ENCODE measurements around the gene PDX1.

The PDX1 gene

DNA sequence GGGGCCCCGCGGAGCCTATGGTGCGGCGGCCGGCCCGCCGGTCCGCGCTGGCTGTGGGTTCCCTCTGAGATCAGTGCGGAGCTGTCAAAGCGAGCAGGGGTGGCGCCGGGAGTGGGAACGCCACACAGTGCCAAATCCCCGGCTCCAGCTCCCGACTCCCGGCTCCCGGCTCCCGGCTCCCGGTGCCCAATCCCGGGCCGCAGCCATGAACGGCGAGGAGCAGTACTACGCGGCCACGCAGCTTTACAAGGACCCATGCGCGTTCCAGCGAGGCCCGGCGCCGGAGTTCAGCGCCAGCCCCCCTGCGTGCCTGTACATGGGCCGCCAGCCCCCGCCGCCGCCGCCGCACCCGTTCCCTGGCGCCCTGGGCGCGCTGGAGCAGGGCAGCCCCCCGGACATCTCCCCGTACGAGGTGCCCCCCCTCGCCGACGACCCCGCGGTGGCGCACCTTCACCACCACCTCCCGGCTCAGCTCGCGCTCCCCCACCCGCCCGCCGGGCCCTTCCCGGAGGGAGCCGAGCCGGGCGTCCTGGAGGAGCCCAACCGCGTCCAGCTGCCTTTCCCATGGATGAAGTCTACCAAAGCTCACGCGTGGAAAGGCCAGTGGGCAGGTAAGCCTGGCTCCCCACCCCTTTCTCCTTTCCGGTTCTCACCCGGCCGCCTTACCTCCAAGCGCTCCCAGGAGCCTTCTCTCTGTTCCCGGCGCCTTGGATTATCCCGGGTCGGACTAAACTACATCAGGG, at the start of gene PDX1:
Gene PDX1 (plus strand): TSS at position 67 of the 743 bp plus-strand sequence. CDS start 139 bp downstream, at position 206.
- Histone ChIP-seq H3K27me3 (ENCODE audit: control insufficient read depth in 2 of 2, insufficient read depth in 2 of 2, low read length in 2 of 2) (peaks cover 79 to 85% of the 10 kb centered on the region in 2 donors), H3K27ac (ENCODE audit: low read depth in 2 of 2, low read length in 2 of 2) (no peak within 1 kb of the TSS)

DNA sequence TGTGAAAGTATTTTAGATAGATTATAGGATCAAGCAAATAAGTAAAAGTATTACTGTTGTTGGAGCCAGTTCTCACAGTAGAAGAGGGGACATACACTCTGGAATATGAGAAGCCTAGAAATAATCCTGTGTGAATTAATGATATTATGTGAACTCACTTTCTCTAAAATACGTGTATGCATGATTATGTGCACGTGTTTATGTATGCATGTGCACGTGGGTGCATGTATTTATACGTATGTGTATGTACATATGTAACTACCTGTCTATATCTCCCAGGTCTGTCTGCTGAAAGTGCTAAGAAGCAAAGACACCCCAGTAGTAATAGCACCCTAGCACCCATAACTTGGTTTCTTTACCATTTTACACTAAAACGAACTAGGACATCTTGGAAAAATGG, 41.5 kb upstream of the PDX1 start:
- Histone ChIP-seq H3K9ac (ENCODE audit: low read depth in 1 of 2, low read length in 2 of 2) (no peak overlapping the region), H3K4me1 (ENCODE audit: control insufficient read depth in 2 of 2, insufficient read depth in 2 of 2, low read length in 2 of 2) (no peaks in the 10 kb centered on the region), H3K9me3 (ENCODE audit: control insufficient read depth in 2 of 2, low read length in 2 of 2) (no peaks in the 10 kb centered on the region), H3K27ac (ENCODE audit: low read depth in 2 of 2, low read length in 2 of 2) (no peak overlapping the region), H3K4me3 (ENCODE audit: low read length in 2 of 2) (no peak overlapping the region), H3K27me3 (ENCODE audit: control insufficient read depth in 2 of 2, insufficient read depth in 2 of 2, low read length in 2 of 2) (peaks cover 27% of the 10 kb centered on the region in 2 donors), H3K36me3 (ENCODE audit: control insufficient read depth in 2 of 2, insufficient read depth in 2 of 2, low read length in 2 of 2) (no peaks in the 10 kb centered on the region)

More for the DNA sequence above, at the start of gene PDX1:
- Histone ChIP-seq H3K9ac (ENCODE audit: low read depth in 1 of 2, low read length in 2 of 2) (peak within 1 kb of the TSS in 1 of 2 donors; percentile 50), H3K9me3 (ENCODE audit: control insufficient read depth in 2 of 2, low read length in 2 of 2) (no peaks in the 10 kb centered on the region), H3K4me1 (ENCODE audit: control insufficient read depth in 2 of 2, insufficient read depth in 2 of 2, low read length in 2 of 2) (peaks cover 20 to 25% of the 10 kb centered on the region in 2 donors), H3K36me3 (ENCODE audit: control insufficient read depth in 2 of 2, insufficient read depth in 2 of 2, low read length in 2 of 2) (no peaks in the 10 kb centered on the region), H3K4me3 (ENCODE audit: low read length in 2 of 2) (peak within 1 kb of the TSS; percentile 65 to 68)

- H3K27ac ChIP-seq (ENCODE audit: low read depth in 2 of 2, low read length in 2 of 2): no peak overlapping the region
- H3K9me3 ChIP-seq (ENCODE audit: control insufficient read depth in 2 of 2, low read length in 2 of 2): no peaks in the 10 kb centered on the region
- H3K4me3 ChIP-seq (ENCODE audit: low read length in 2 of 2): no peak overlapping the region
- no peaks in the 10 kb centered on the region for H3K4me1 ChIP-seq (ENCODE audit: control insufficient read depth in 2 of 2, insufficient read depth in 2 of 2, low read length in 2 of 2)
- peaks cover 0 to 1% of the 10 kb centered on the region in 2 donors for H3K27me3 ChIP-seq (ENCODE audit: control insufficient read depth in 2 of 2, insufficient read depth in 2 of 2, low read length in 2 of 2)
- H3K36me3 ChIP-seq (ENCODE audit: control insufficient read depth in 2 of 2, insufficient read depth in 2 of 2, low read length in 2 of 2): no peaks in the 10 kb centered on the region
- no peak overlapping the region for H3K9ac ChIP-seq (ENCODE audit: low read depth in 1 of 2, low read length in 2 of 2)
Measured at GRCh38 chr13:27889471-27889870, 30.3 kb upstream of the PDX1 start.

- no peak overlapping the region for H3K4me3 ChIP-seq (ENCODE audit: low read length in 2 of 2)
- H3K27ac ChIP-seq (ENCODE audit: low read depth in 2 of 2, low read length in 2 of 2): no peak overlapping the region
- no peak overlapping the region for H3K9ac ChIP-seq (ENCODE audit: low read depth in 1 of 2, low read length in 2 of 2)
- H3K4me1 ChIP-seq (ENCODE audit: control insufficient read depth in 2 of 2, insufficient read depth in 2 of 2, low read length in 2 of 2): no peaks in the 10 kb centered on the region
- no peaks in the 10 kb centered on the region for H3K36me3 ChIP-seq (ENCODE audit: control insufficient read depth in 2 of 2, insufficient read depth in 2 of 2, low read length in 2 of 2)
- H3K9me3 ChIP-seq (ENCODE audit: control insufficient read depth in 2 of 2, low read length in 2 of 2): peaks cover 0 to 2% of the 10 kb centered on the region in 2 donors
- H3K27me3 ChIP-seq (ENCODE audit: control insufficient read depth in 2 of 2, insufficient read depth in 2 of 2, low read length in 2 of 2): peaks cover 4 to 10% of the 10 kb centered on the region in 2 donors
Measured at GRCh38 chr13:27896726-27897125, 23.1 kb upstream of the PDX1 start.

DNA sequence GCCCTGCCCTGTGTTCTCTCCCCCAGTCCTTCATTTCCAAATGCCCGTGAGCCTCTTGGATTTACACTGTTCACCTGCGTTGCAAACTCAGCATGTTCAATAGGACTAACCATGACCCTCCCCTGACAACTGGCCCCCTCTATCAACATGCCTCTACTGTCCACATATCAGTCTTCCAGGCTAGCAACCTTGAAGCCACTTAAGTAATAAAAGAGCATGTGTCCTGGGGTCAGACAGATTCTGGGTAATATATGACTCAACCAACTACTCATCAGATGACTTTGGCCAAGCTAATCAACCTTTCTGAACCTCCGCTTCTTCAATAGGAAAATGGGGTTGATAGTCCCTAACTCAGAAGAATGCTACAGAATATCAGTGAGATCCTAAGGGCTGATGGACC, 15.1 kb upstream of the PDX1 start:
- Histone ChIP-seq H3K27me3 (ENCODE audit: control insufficient read depth in 2 of 2, insufficient read depth in 2 of 2, low read length in 2 of 2) (peaks cover 6% of the 10 kb centered on the region in 2 donors), H3K9ac (ENCODE audit: low read depth in 1 of 2, low read length in 2 of 2) (no peak overlapping the region), H3K4me1 (ENCODE audit: control insufficient read depth in 2 of 2, insufficient read depth in 2 of 2, low read length in 2 of 2) (peaks cover 0 to 4% of the 10 kb centered on the region in 2 donors), H3K27ac (ENCODE audit: low read depth in 2 of 2, low read length in 2 of 2) (no peak overlapping the region), H3K36me3 (ENCODE audit: control insufficient read depth in 2 of 2, insufficient read depth in 2 of 2, low read length in 2 of 2) (no peaks in the 10 kb centered on the region), H3K4me3 (ENCODE audit: low read length in 2 of 2) (no peak overlapping the region), H3K9me3 (ENCODE audit: control insufficient read depth in 2 of 2, low read length in 2 of 2) (no peaks in the 10 kb centered on the region)

- Histone ChIP-seq H3K27ac (ENCODE audit: low read depth in 2 of 2, low read length in 2 of 2) (no peak overlapping the region), H3K36me3 (ENCODE audit: control insufficient read depth in 2 of 2, insufficient read depth in 2 of 2, low read length in 2 of 2) (no peaks in the 10 kb centered on the region), H3K4me1 (ENCODE audit: control insufficient read depth in 2 of 2, insufficient read depth in 2 of 2, low read length in 2 of 2) (peaks cover 0 to 4% of the 10 kb centered on the region in 2 donors), H3K9me3 (ENCODE audit: control insufficient read depth in 2 of 2, low read length in 2 of 2) (no peaks in the 10 kb centered on the region), H3K9ac (ENCODE audit: low read depth in 1 of 2, low read length in 2 of 2) (no peak overlapping the region), H3K27me3 (ENCODE audit: control insufficient read depth in 2 of 2, insufficient read depth in 2 of 2, low read length in 2 of 2) (peaks cover 6 to 11% of the 10 kb centered on the region in 2 donors), H3K4me3 (ENCODE audit: low read length in 2 of 2) (no peak overlapping the region)
Measured at GRCh38 chr13:27905650-27906049, 14.2 kb upstream of the PDX1 start.

DNA sequence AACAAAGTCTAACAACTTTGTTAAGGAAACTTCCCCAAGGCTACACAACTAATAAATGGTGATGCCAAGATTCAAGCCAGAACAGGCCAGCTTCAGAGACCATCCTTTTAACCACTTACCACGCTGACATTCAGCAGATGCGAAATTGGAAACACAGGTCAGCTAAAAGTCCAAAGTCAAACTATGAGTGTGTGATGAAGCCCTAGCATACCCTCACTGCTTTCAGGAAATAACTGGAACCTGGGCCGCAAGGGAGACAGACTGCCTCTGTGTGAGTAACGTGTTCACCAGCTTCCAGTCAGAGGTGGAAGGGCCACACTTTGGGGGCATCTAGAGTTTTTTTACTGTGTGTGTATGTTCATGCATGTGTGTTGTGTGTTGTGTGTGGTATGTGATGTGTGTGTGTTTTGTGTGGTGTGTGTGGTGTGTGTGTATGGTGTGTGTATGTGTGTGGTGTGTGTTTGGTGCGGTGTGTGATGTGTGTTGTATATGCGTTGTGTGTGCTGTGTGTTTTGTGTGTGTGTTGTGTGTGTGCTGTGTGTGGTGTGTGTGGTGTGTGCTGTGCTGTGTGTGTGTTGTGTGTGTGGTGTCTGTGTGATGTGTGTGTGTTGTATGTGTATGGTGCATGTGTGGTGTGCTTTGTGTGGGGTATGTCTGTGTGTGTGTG, 12.5 kb upstream of the PDX1 start:
- Histone ChIP-seq H3K4me3 (ENCODE audit: low read length in 2 of 2) (no peak overlapping the region), H3K36me3 (ENCODE audit: control insufficient read depth in 2 of 2, insufficient read depth in 2 of 2, low read length in 2 of 2) (no peaks in the 10 kb centered on the region), H3K27ac (ENCODE audit: low read depth in 2 of 2, low read length in 2 of 2) (no peak overlapping the region), H3K27me3 (ENCODE audit: control insufficient read depth in 2 of 2, insufficient read depth in 2 of 2, low read length in 2 of 2) (peaks cover 0 to 11% of the 10 kb centered on the region in 2 donors), H3K4me1 (ENCODE audit: control insufficient read depth in 2 of 2, insufficient read depth in 2 of 2, low read length in 2 of 2) (peaks cover 0 to 4% of the 10 kb centered on the region in 2 donors), H3K9ac (ENCODE audit: low read depth in 1 of 2, low read length in 2 of 2) (no peak overlapping the region), H3K9me3 (ENCODE audit: control insufficient read depth in 2 of 2, low read length in 2 of 2) (no peaks in the 10 kb centered on the region)

- H3K4me1 ChIP-seq (ENCODE audit: control insufficient read depth in 2 of 2, insufficient read depth in 2 of 2, low read length in 2 of 2): peaks cover 0 to 4% of the 10 kb centered on the region in 2 donors
- H3K4me3 ChIP-seq (ENCODE audit: low read length in 2 of 2): no peak overlapping the region
- H3K9ac ChIP-seq (ENCODE audit: low read depth in 1 of 2, low read length in 2 of 2): no peak overlapping the region
- H3K27ac ChIP-seq (ENCODE audit: low read depth in 2 of 2, low read length in 2 of 2): no peak overlapping the region
- no peaks in the 10 kb centered on the region for H3K9me3 ChIP-seq (ENCODE audit: control insufficient read depth in 2 of 2, low read length in 2 of 2)
- H3K36me3 ChIP-seq (ENCODE audit: control insufficient read depth in 2 of 2, insufficient read depth in 2 of 2, low read length in 2 of 2): no peaks in the 10 kb centered on the region
- peaks cover 6 to 11% of the 10 kb centered on the region in 2 donors for H3K27me3 ChIP-seq (ENCODE audit: control insufficient read depth in 2 of 2, insufficient read depth in 2 of 2, low read length in 2 of 2)
Measured at GRCh38 chr13:27909378-27909777, 10.4 kb upstream of the PDX1 start.

- H3K4me3 ChIP-seq (ENCODE audit: low read length in 2 of 2): no peak overlapping the region
- peaks cover 16 to 24% of the 10 kb centered on the region in 2 donors for H3K27me3 ChIP-seq (ENCODE audit: control insufficient read depth in 2 of 2, insufficient read depth in 2 of 2, low read length in 2 of 2)
- H3K27ac ChIP-seq (ENCODE audit: low read depth in 2 of 2, low read length in 2 of 2): no peak overlapping the region
- no peaks in the 10 kb centered on the region for H3K9me3 ChIP-seq (ENCODE audit: control insufficient read depth in 2 of 2, low read length in 2 of 2)
- no peaks in the 10 kb centered on the region for H3K36me3 ChIP-seq (ENCODE audit: control insufficient read depth in 2 of 2, insufficient read depth in 2 of 2, low read length in 2 of 2)
- H3K9ac ChIP-seq (ENCODE audit: low read depth in 1 of 2, low read length in 2 of 2): no peak overlapping the region
- no peaks in the 10 kb centered on the region for H3K4me1 ChIP-seq (ENCODE audit: control insufficient read depth in 2 of 2, insufficient read depth in 2 of 2, low read length in 2 of 2)
Measured at GRCh38 chr13:27911521-27911920, 8.3 kb upstream of the PDX1 start.

DNA sequence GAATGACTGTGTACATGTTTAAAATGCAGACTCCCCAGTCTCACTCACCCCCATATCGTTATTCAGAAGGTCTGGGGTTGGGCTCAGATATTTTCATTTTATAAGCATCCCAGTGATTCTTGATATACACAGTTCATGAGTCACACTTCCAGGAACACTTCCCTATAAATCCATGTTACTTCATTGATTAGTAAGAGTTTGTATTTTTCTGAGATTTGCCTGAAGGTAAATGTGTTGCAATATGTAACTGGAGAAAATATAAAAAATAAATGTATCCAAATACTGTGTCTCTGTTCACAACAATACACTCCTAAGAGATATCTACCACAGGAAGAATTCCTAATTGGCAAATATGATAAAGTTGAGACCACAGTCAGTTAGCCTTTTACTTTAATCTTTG, 6.6 kb upstream of the PDX1 start:
- H3K4me1 ChIP-seq (ENCODE audit: control insufficient read depth in 2 of 2, insufficient read depth in 2 of 2, low read length in 2 of 2): peaks cover 3 to 7% of the 10 kb centered on the region in 2 donors
- peaks cover 32 to 40% of the 10 kb centered on the region in 2 donors for H3K27me3 ChIP-seq (ENCODE audit: control insufficient read depth in 2 of 2, insufficient read depth in 2 of 2, low read length in 2 of 2)
- no peaks in the 10 kb centered on the region for H3K9me3 ChIP-seq (ENCODE audit: control insufficient read depth in 2 of 2, low read length in 2 of 2)
- H3K9ac ChIP-seq (ENCODE audit: low read depth in 1 of 2, low read length in 2 of 2): no peak overlapping the region
- no peak overlapping the region for H3K4me3 ChIP-seq (ENCODE audit: low read length in 2 of 2)
- H3K36me3 ChIP-seq (ENCODE audit: control insufficient read depth in 2 of 2, insufficient read depth in 2 of 2, low read length in 2 of 2): no peaks in the 10 kb centered on the region
- H3K27ac ChIP-seq (ENCODE audit: low read depth in 2 of 2, low read length in 2 of 2): no peak overlapping the region
